ENCODE results near the gene ADAMTSL1. TPM values are rescaled to one million over a fixed set of nuclear protein-coding genes. Genes with fewer than 3 reads are reported as not detected.

ADAMTSL1 gene
- polyA plus RNA-seq, 3 donors: 12.1 to 18.2 (median 14.2) TPM

- DNase-seq (ENCODE audit: extremely low read depth in 1 of 11, low read depth in 9 of 11, low spot score in 4 of 11): no peak
These were observed 144.9 kb downstream of the ADAMTSL1 start for GRCh38 chr9:18618862-18619261.

- DNase-seq (ENCODE audit: extremely low read depth in 1 of 11, low read depth in 9 of 11, low spot score in 4 of 11): no peak
These were observed 148.4 kb downstream of the ADAMTSL1 start for GRCh38 chr9:18622186-18622836.

- DNase-seq (ENCODE audit: extremely low read depth in 1 of 11, low read depth in 9 of 11, low spot score in 4 of 11): no peak
These were observed 149.5 kb downstream of the ADAMTSL1 start for GRCh38 chr9:18623221-18624079.

- DNase-seq (ENCODE audit: extremely low read depth in 1 of 11, low read depth in 9 of 11, low spot score in 4 of 11): no peak
These were observed 152.2 kb downstream of the ADAMTSL1 start for GRCh38 chr9:18626046-18626698.

GRCh38 chr9:18629136-18629535, 155.2 kb downstream of the ADAMTSL1 start:
- DNase-seq (ENCODE audit: extremely low read depth in 1 of 11, low read depth in 9 of 11, low spot score in 4 of 11): no peak

- peak in 2 of 11 donors; percentile 9 to 32 for DNase-seq (ENCODE audit: extremely low read depth in 1 of 11, low read depth in 9 of 11, low spot score in 4 of 11)
These were observed 158.9 kb downstream of the ADAMTSL1 start for GRCh38 chr9:18632632-18633403.

GRCh38 chr9:18636781-18637180, 162.8 kb downstream of the ADAMTSL1 start:
- DNase-seq (ENCODE audit: extremely low read depth in 1 of 11, low read depth in 9 of 11, low spot score in 4 of 11): no peak

- no peak for DNase-seq (ENCODE audit: extremely low read depth in 1 of 11, low read depth in 9 of 11, low spot score in 4 of 11)
These were observed 164.7 kb downstream of the ADAMTSL1 start for GRCh38 chr9:18638371-18639249.

GRCh38 chr9:18639911-18640310, 166.0 kb downstream of the ADAMTSL1 start:
- peak in 3 of 11 donors; percentile 7 to 11 (median 8) for DNase-seq (ENCODE audit: extremely low read depth in 1 of 11, low read depth in 9 of 11, low spot score in 4 of 11)

GRCh38 chr9:18658804-18659705, 185.1 kb downstream of the ADAMTSL1 start:
- no peak for DNase-seq (ENCODE audit: extremely low read depth in 1 of 11, low read depth in 9 of 11, low spot score in 4 of 11)

GRCh38 chr9:18660001-18660400, 186.0 kb downstream of the ADAMTSL1 start:
- DNase-seq (ENCODE audit: extremely low read depth in 1 of 11, low read depth in 9 of 11, low spot score in 4 of 11): no peak

GRCh38 chr9:18662320-18662719, 188.4 kb downstream of the ADAMTSL1 start:
- no peak for DNase-seq (ENCODE audit: extremely low read depth in 1 of 11, low read depth in 9 of 11, low spot score in 4 of 11)

- no peak for DNase-seq (ENCODE audit: extremely low read depth in 1 of 11, low read depth in 9 of 11, low spot score in 4 of 11)
These were observed 192.0 kb downstream of the ADAMTSL1 start for GRCh38 chr9:18665947-18666346.

- DNase-seq (ENCODE audit: extremely low read depth in 1 of 11, low read depth in 9 of 11, low spot score in 4 of 11): no peak
These were observed 192.4 kb downstream of the ADAMTSL1 start for GRCh38 chr9:18666348-18666747.

GRCh38 chr9:18666986-18667772, 193.2 kb downstream of the ADAMTSL1 start:
- DNase-seq (ENCODE audit: extremely low read depth in 1 of 11, low read depth in 9 of 11, low spot score in 4 of 11): no peak

GRCh38 chr9:18668944-18669343, 195.0 kb downstream of the ADAMTSL1 start:
- no peak for DNase-seq (ENCODE audit: extremely low read depth in 1 of 11, low read depth in 9 of 11, low spot score in 4 of 11)

- DNase-seq (ENCODE audit: extremely low read depth in 1 of 11, low read depth in 9 of 11, low spot score in 4 of 11): no peak
These were observed 198.8 kb downstream of the ADAMTSL1 start for GRCh38 chr9:18672706-18673105.
